ENCODE results near the gene DOCK9.

The DOCK9 gene

GRCh38 chr13:98941536-98941935, 36.3 kb downstream of the DOCK9 start:
- no peak for DNase-seq

GRCh38 chr13:98941126-98941525, 36.7 kb downstream of the DOCK9 start:
- no peak for DNase-seq

- DNase-seq: no peak
Measured at GRCh38 chr13:98940325-98941001, 37.4 kb downstream of the DOCK9 start.

GRCh38 chr13:98939660-98940191, 38.1 kb downstream of the DOCK9 start:
- DNase-seq: no peak

GRCh38 chr13:98938801-98939200, 39.1 kb downstream of the DOCK9 start:
- peak; percentile 26 for DNase-seq

- no peak for DNase-seq
Measured at GRCh38 chr13:98937911-98938381, 39.9 kb downstream of the DOCK9 start.

GRCh38 chr13:98934243-98934642, 43.6 kb downstream of the DOCK9 start:
- no peak for DNase-seq

- DNase-seq: no peak
Measured at GRCh38 chr13:98930151-98930591, 47.7 kb downstream of the DOCK9 start.

GRCh38 chr13:98927951-98928927, 49.6 kb downstream of the DOCK9 start:
- no peak for DNase-seq

GRCh38 chr13:98925949-98926348, 51.9 kb downstream of the DOCK9 start:
- DNase-seq: no peak

GRCh38 chr13:98923641-98924397, 54.0 kb downstream of the DOCK9 start:
- peak; percentile 3 for DNase-seq

- DNase-seq: no peak
Measured at GRCh38 chr13:98922306-98922705, 55.6 kb downstream of the DOCK9 start.

GRCh38 chr13:98921786-98922185, 56.1 kb downstream of the DOCK9 start:
- no peak for DNase-seq

- no peak for DNase-seq
Measured at GRCh38 chr13:98921015-98921580, 56.8 kb downstream of the DOCK9 start.

GRCh38 chr13:98919566-98919965, 58.3 kb downstream of the DOCK9 start:
- no peak for DNase-seq

GRCh38 chr13:98918771-98919170, 59.1 kb downstream of the DOCK9 start:
- DNase-seq: no peak

- DNase-seq: no peak
Measured at GRCh38 chr13:98917116-98917515, 60.7 kb downstream of the DOCK9 start.

- DNase-seq: no peak
Measured at GRCh38 chr13:98916403-98916802, 61.5 kb downstream of the DOCK9 start.

- no peak for DNase-seq
Measured at GRCh38 chr13:98915981-98916380, 61.9 kb downstream of the DOCK9 start.

GRCh38 chr13:98915563-98915962, 62.3 kb downstream of the DOCK9 start:
- DNase-seq: no peak

- DNase-seq: no peak
Measured at GRCh38 chr13:98913741-98914140, 64.1 kb downstream of the DOCK9 start.

GRCh38 chr13:98912846-98913245, 65.0 kb downstream of the DOCK9 start:
- DNase-seq: no peak
